ENCODE measurements around the gene SULT2B1.

The SULT2B1 gene

GRCh38 chr19:48642862-48643261 lies 90.9 kb downstream of the SULT2B1 start:
- no peak for TF ChIP-seq GATA2 (IDR thresholded peaks at IDR 0.05; ENCODE audit: low read depth, low read length)

- TF ChIP-seq GATA3 (IDR thresholded peaks at IDR 0.05; ENCODE audit: low read depth, low read length): no peak
- no peak for TF ChIP-seq GATA2 (IDR thresholded peaks at IDR 0.05; ENCODE audit: low read depth, low read length)
Measured at GRCh38 chr19:48644355-48644754, 92.4 kb downstream of the SULT2B1 start.

- TF ChIP-seq GATA2 (IDR thresholded peaks at IDR 0.05; ENCODE audit: low read depth, low read length) (no peak), GATA3 (IDR thresholded peaks at IDR 0.05; ENCODE audit: low read depth, low read length) (no peak)
Measured at GRCh38 chr19:48644839-48645619, 93.1 kb downstream of the SULT2B1 start.

- TF ChIP-seq GATA3 (IDR thresholded peaks at IDR 0.05; ENCODE audit: low read depth, low read length) (no peak), GATA2 (IDR thresholded peaks at IDR 0.05; ENCODE audit: low read depth, low read length) (no peak)
Measured at GRCh38 chr19:48645620-48646000, 93.6 kb downstream of the SULT2B1 start.

GRCh38 chr19:48646001-48646721 lies 94.2 kb downstream of the SULT2B1 start, which contains the start of gene CA11:
CA11 (minus strand) TSS chr19:48646187; CDS start chr19:48645632, 555 bp downstream.
- TF ChIP-seq GATA2 (IDR thresholded peaks at IDR 0.05; ENCODE audit: low read depth, low read length) (no peak), GATA3 (IDR thresholded peaks at IDR 0.05; ENCODE audit: low read depth, low read length) (no peak)

GRCh38 chr19:48646722-48647216 lies 94.8 kb downstream of the SULT2B1 start:
- TF ChIP-seq GATA3 (IDR thresholded peaks at IDR 0.05; ENCODE audit: low read depth, low read length) (no peak), GATA2 (IDR thresholded peaks at IDR 0.05; ENCODE audit: low read depth, low read length) (no peak)

- TF ChIP-seq GATA3 (IDR thresholded peaks at IDR 0.05; ENCODE audit: low read depth, low read length): no peak
- no peak for TF ChIP-seq GATA2 (IDR thresholded peaks at IDR 0.05; ENCODE audit: low read depth, low read length)
Measured at GRCh38 chr19:48648134-48648533, 96.2 kb downstream of the SULT2B1 start.

Data from SH-SY5Y (cell line).